Thoracic aorta (tissue), 2 donors: Measurements from ENCODE around the gene TMEM100. TPM values are rescaled to one million over a fixed set of nuclear protein-coding genes. Genes with fewer than 3 reads are reported as not detected.

Source experiments
- ATAC-seq: fragments of 150-250 bp; one replicate; pipeline ENCODE4 v1.8.0; 2017; ENCODE audit warnings: low read depth; ENCODE audit not compliant: insufficient number of reproducible peaks, low FRiP score
- DNase-seq: peaks from one replicate; pipeline ENCODE4 v3.0.0-alpha.2; 2020; ENCODE audit warnings: low spot score
- H3K27ac ChIP-seq, 2 donors: fragments of 200-600 bp; sonication (generic); 1 replicate in 1 of 2; 2 replicates in 1 of 2; pipeline ENCODE4 v1.5.1; 2016; ENCODE audit warnings: mild to moderate bottlenecking in 2 of 2, moderate library complexity in 2 of 2
- H3K27me3 ChIP-seq: fragments of 200-600 bp; sonication (generic); replicated peaks from 2 replicates; pipeline ENCODE4 v1.6.0; 2016; ENCODE audit warnings: mild to moderate bottlenecking; ENCODE audit not compliant: insufficient read depth
- H3K36me3 ChIP-seq: fragments of 200-600 bp; sonication (generic); one replicate; pipeline ENCODE4 v1.5.1; 2016
- H3K4me1 ChIP-seq, 2 donors: fragments of 200-600 bp; sonication (generic); 1 replicate in 1 of 2; 2 replicates in 1 of 2; pipeline versions ENCODE4 v1.5.1 to v1.6.0; 2016; ENCODE audit warnings: low read depth in 2 of 2, mild to moderate bottlenecking in 1 of 2; ENCODE audit not compliant: control insufficient read depth in 1 of 2
- H3K4me3 ChIP-seq: fragments of 200-600 bp; sonication (generic); 2 replicates; pipeline ENCODE4 v1.5.1; 2016; ENCODE audit warnings: mild to moderate bottlenecking
- H3K9me3 ChIP-seq: fragments of 200-600 bp; sonication (generic); 2 replicates; pipeline ENCODE4 v1.5.1; 2016
- total RNA-seq, 2 donors: library from RNA; depleted of rRNA; stranded (reverse); fragments of >200 nt; gene quantifications; one replicate each; pipeline versions ENCODE4 v1.1.0 to v1.2.3, GENCODE V29; 2016
- TF ChIP-seq, protein P1 (sequence below): fragments of 200-600 bp; sonication (generic); IDR thresholded peaks from one replicate; pipeline ENCODE4 v1.5.1; 2019; ENCODE audit warnings: antibody characterized with exemption

TMEM100 gene
- total RNA-seq, 2 donors from 2014 or later, result 2.2 to 10.7 TPM

DNA sequence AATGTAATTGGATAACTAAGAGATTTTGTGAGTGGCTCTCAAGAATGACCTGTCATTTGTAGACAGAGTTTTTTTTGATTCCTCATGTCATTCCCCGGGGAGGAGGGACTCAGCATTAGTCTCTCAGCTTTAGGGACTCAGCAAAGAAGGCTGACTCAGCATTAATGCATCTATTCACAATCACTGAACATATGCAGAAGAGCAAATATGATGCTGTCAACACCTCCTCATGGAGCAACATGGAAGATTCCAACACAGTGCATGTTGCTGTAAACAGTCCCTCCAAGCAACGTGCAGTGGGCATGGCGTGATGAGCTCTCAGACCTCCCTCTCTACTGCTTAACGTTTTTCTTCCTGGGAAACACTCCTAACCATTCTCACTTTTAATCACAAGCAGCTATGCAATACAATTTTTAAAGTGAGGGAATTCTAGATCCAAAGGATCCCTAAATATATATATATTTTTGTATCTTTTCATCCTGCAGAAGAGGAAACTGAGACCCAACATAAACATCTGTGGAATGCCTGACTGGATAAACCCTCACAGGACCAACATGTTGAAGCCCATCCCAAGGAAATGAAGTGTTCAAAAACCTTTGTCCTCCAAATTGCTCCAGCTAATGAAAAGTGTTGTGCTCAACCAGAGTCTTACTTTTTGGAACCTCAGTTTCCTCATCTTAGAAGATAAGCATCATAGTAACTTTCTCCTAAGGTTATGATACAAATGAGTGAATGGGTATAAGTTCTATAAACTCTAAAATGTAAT is 38.9 kb downstream of the TMEM100 start:
- Histone ChIP-seq H3K9me3 (no peaks in the 10 kb centered on the region), H3K4me3 (no peak overlapping the region), H3K27me3 (no peaks in the 10 kb centered on the region), H3K27ac (no peak overlapping the region), H3K36me3 (no peaks in the 10 kb centered on the region), H3K4me1 (no peaks in the 10 kb centered on the region)
- no peak for ATAC-seq
- DNase-seq, result no peak
- TF ChIP-seq, protein P1, sequence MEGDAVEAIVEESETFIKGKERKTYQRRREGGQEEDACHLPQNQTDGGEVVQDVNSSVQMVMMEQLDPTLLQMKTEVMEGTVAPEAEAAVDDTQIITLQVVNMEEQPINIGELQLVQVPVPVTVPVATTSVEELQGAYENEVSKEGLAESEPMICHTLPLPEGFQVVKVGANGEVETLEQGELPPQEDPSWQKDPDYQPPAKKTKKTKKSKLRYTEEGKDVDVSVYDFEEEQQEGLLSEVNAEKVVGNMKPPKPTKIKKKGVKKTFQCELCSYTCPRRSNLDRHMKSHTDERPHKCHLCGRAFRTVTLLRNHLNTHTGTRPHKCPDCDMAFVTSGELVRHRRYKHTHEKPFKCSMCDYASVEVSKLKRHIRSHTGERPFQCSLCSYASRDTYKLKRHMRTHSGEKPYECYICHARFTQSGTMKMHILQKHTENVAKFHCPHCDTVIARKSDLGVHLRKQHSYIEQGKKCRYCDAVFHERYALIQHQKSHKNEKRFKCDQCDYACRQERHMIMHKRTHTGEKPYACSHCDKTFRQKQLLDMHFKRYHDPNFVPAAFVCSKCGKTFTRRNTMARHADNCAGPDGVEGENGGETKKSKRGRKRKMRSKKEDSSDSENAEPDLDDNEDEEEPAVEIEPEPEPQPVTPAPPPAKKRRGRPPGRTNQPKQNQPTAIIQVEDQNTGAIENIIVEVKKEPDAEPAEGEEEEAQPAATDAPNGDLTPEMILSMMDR, result no peak

DNA sequence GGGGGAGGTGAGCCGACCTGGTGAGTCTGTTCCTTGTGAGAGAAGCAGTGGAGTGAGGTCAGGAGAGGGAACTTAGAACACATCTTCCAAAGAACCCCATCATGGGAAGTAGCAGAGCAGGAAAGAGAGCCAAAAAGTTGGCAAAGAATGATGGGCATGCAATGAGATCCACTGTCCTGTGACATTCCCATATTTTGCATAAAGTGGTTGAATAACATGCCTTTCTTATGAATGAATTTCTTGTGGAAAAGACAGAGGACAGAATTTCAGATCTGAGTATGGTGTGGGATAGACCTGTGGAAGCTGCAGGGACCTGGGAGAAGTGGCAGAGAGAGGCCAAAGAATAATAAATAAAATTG is 41.3 kb downstream of the TMEM100 start:
- H3K4me3 ChIP-seq, result no peak overlapping the region
- no peaks in the 10 kb centered on the region for H3K4me1 ChIP-seq
- H3K9me3 ChIP-seq, result no peaks in the 10 kb centered on the region
- no peaks in the 10 kb centered on the region for H3K36me3 ChIP-seq
- DNase-seq (no peak), ATAC-seq (no peak)
- TF ChIP-seq, protein P1, result no peak
- H3K27me3 ChIP-seq, result no peaks in the 10 kb centered on the region
- no peak overlapping the region for H3K27ac ChIP-seq

DNA sequence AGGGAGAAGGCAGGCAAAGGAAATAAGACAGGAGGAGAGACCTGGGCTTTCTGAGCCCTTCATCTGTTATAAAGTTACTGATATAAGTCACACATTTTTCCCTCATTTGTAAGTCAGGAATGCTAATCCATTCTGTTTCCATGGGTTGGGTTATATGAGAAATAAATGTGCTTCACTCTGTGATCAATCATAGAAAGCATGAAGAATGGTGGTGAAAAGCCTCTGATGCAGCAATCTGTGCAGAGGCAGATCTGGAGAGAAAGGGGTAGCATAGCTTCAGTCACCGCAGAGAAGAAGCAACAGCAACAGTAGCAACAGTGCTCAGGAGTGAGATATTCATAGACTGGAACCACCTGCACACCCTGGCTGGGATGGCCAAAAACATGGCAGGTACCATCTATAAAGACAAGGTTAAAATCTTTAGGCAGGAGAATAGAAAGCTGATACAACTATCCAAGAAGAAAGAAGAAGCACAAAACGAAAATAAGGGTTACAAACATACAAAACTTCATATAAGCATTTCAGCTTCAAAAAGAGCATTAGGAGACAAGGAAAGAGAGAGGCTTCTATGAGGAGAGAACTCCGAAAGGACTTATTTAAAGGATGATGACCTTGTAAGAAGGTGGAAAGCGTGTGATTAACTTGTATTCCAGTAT is 41.9 kb downstream of the TMEM100 start:
- Histone ChIP-seq H3K9me3 (no peaks in the 10 kb centered on the region), H3K27ac (no peak overlapping the region), H3K36me3 (no peaks in the 10 kb centered on the region), H3K27me3 (no peaks in the 10 kb centered on the region), H3K4me1 (no peaks in the 10 kb centered on the region), H3K4me3 (no peak overlapping the region)
- ATAC-seq, result no peak
- TF ChIP-seq, protein P1, result no peak
- no peak for DNase-seq

DNA sequence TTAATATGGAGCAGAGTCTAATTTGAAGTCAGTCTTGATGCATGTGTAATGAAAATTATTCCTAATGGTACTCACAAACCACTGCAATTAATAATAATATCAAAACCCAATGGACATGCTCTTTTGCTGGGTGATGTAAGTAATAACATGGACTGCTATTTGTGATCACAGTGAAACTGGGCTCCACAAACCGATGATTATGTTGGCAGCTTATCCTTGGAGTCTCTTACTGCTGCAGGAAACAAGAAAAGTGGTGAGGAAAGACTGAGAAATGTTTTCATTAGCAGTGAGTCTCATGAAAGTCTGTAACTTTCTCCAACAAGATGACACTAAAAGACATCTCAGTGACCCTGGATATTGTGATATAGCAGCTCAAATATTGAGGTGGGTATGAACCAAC is 45.2 kb downstream of the TMEM100 start:
- H3K4me3 ChIP-seq, result no peak overlapping the region
- H3K9me3 ChIP-seq, result no peaks in the 10 kb centered on the region
- no peaks in the 10 kb centered on the region for H3K4me1 ChIP-seq
- H3K36me3 ChIP-seq, result no peaks in the 10 kb centered on the region
- no peaks in the 10 kb centered on the region for H3K27me3 ChIP-seq
- TF ChIP-seq, protein P1, result no peak
- DNase-seq (no peak), ATAC-seq (no peak)
- H3K27ac ChIP-seq, result no peak overlapping the region

DNA sequence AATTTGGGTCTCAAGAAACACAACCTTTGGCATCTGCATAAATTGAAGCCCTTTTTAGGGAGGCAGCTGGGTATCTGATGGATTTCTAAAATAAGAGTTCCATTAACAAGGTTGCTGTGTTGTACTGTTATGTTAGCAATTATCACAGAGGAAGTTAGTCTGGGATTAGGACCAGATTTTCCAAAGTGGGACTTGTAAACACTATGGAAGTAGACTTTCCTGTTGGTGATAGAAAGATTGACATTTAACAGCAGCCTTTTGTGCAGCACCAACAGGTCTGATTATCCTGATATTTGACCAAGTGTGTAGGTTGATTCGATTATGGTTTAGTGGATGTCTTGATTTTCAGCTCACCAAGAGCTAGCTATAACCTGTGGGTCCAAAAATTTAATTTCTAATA is 46.4 kb downstream of the TMEM100 start:
- no peaks in the 10 kb centered on the region for H3K4me1 ChIP-seq
- no peaks in the 10 kb centered on the region for H3K36me3 ChIP-seq
- TF ChIP-seq, protein P1, result no peak
- H3K4me3 ChIP-seq, result no peak overlapping the region
- no peaks in the 10 kb centered on the region for H3K27me3 ChIP-seq
- H3K9me3 ChIP-seq, result no peaks in the 10 kb centered on the region
- no peak overlapping the region for H3K27ac ChIP-seq
- ATAC-seq (no peak), DNase-seq (no peak)
